Neural cell (in vitro differentiated cells): ENCODE results near the gene MLH1. TPM values are rescaled to one million over a fixed set of nuclear protein-coding genes. Genes with fewer than 3 reads are reported as not detected.

Experiments used
- H2AFZ ChIP-seq: fragments of 200-600, 300-800 bp; sonication (generic), shearing (Covaris generic); 2 replicates; pipeline ENCODE4 v1.6.0; 2014; ENCODE audit warnings: low read depth, mild to moderate bottlenecking, antibody characterized with exemption, low read length, moderate library complexity
- H3F3A ChIP-seq: fragments of 200-600 bp; shearing (Covaris generic); 2 replicates; pipeline ENCODE4 v1.6.1; 2016; ENCODE audit warnings: mild to moderate bottlenecking, moderate library complexity, mixed read lengths, antibody characterized with exemption, low read length; ENCODE audit not compliant: insufficient read depth, poor library complexity, severe bottlenecking
- H3K27ac ChIP-seq: fragments of 200-600, 300-800 bp; sonication (generic), shearing (Covaris generic); 2 replicates; pipeline ENCODE4 v1.5.1; 2014; ENCODE audit warnings: mild to moderate bottlenecking, low read length, moderate library complexity
- H3K27me3 ChIP-seq: fragments of 300-800, 200-600 bp; sonication (generic), shearing (Covaris generic); 2 replicates; pipeline ENCODE4 v1.6.0; 2014; ENCODE audit warnings: mild to moderate bottlenecking, low read depth, low read length, moderate library complexity; ENCODE audit not compliant: insufficient read depth
- H3K36me3 ChIP-seq: fragments of 300-800, 200-600 bp; sonication (generic), shearing (Covaris generic); 2 replicates; pipeline ENCODE4 v1.5.1; 2014; ENCODE audit warnings: mild to moderate bottlenecking, antibody characterized with exemption, low read length, moderate library complexity; ENCODE audit not compliant: insufficient read depth
- H3K4me2 ChIP-seq: fragments of 300-800, 200-600 bp; sonication (generic), shearing (Covaris generic); 2 replicates; pipeline ENCODE4 v1.6.0; 2014; ENCODE audit warnings: mild to moderate bottlenecking, low read length
- H3K4me3 ChIP-seq: fragments of 300-800, 200-600 bp; sonication (generic), shearing (Covaris generic); 2 replicates; pipeline ENCODE4 v1.5.1; 2014; ENCODE audit warnings: mild to moderate bottlenecking, low read length, moderate library complexity
- H3K79me2 ChIP-seq: fragments of 200-600 bp; shearing (Covaris generic); replicated peaks from 2 replicates; pipeline ENCODE4 v1.6.0; 2014; ENCODE audit warnings: mild to moderate bottlenecking, low read length, moderate library complexity; ENCODE audit not compliant: insufficient read depth
- H3K9ac ChIP-seq: fragments of 300-800, 200-600 bp; sonication (generic), shearing (Covaris generic); 2 replicates; pipeline ENCODE4 v1.6.1; 2016; ENCODE audit warnings: mild to moderate bottlenecking, low read length, mixed read lengths
- H3K9me2 ChIP-seq: fragments of 200-600 bp; shearing (Covaris generic); 2 replicates; pipeline ENCODE4 v1.6.1; 2016; ENCODE audit warnings: mild to moderate bottlenecking, low read length, mixed read lengths; ENCODE audit not compliant: insufficient read depth
- H3K9me3 ChIP-seq: fragments of 200-600, 300-800 bp; sonication (generic), shearing (Covaris generic); 2 replicates; pipeline ENCODE4 v1.6.1; 2016; ENCODE audit warnings: mild to moderate bottlenecking, mixed run types, low read length, moderate library complexity, mixed read lengths
- H4K20me1 ChIP-seq: fragments of 200-600 bp; shearing (Covaris generic); 2 replicates; pipeline ENCODE4 v1.6.1; 2016; ENCODE audit warnings: mild to moderate bottlenecking, mixed run types; ENCODE audit not compliant: insufficient read depth
- CTCF ChIP-seq: fragments of 450-650 bp; IDR thresholded peaks from 2 replicates; pipeline ENCODE4 v1.5.1; 2014; ENCODE audit warnings: antibody characterized with exemption, mild to moderate bottlenecking, moderate library complexity; ENCODE audit not compliant: poor library complexity, severe bottlenecking
- EP300 ChIP-seq: fragments of 450-650 bp; conservative IDR thresholded peaks from 2 replicates; pipeline ENCODE4 v1.6.1; 2014; ENCODE audit warnings: antibody characterized with exemption, mild to moderate bottlenecking, moderate library complexity; ENCODE audit not compliant: poor library complexity, severe bottlenecking
- EZH2 ChIP-seq: fragments of 200-600, 300-800 bp; shearing (Covaris generic), sonication (generic); IDR thresholded peaks from 2 replicates; pipeline ENCODE4 v1.6.1; 2014; ENCODE audit warnings: antibody characterized with exemption, low read length, borderline replicate concordance, mild to moderate bottlenecking; ENCODE audit not compliant: insufficient read depth, poor library complexity, severe bottlenecking
- MXI1 ChIP-seq: fragments of 450-650 bp; conservative IDR thresholded peaks from 2 replicates; pipeline ENCODE4 v1.6.1; 2014; ENCODE audit warnings: antibody characterized with exemption, mild to moderate bottlenecking; ENCODE audit not compliant: poor library complexity, severe bottlenecking
- POLR2AphosphoS5 ChIP-seq: IDR thresholded peaks from 2 replicates; pipeline ENCODE4 v1.6.1; 2012
- RAD21 ChIP-seq: fragments of 450-650 bp; conservative IDR thresholded peaks from 2 replicates; pipeline ENCODE4 v1.6.1; 2014; ENCODE audit warnings: antibody characterized with exemption, mild to moderate bottlenecking, moderate library complexity
- REST ChIP-seq: IDR thresholded peaks from 2 replicates; pipeline ENCODE4 v1.6.1; 2012; ENCODE audit warnings: borderline replicate concordance
- SMC3 ChIP-seq: fragments of 450-650 bp; conservative IDR thresholded peaks from 2 replicates; pipeline ENCODE4 v1.6.1; 2014; ENCODE audit warnings: antibody characterized with exemption, mild to moderate bottlenecking, moderate library complexity; ENCODE audit not compliant: poor library complexity
- TAF1 ChIP-seq: IDR thresholded peaks from 2 replicates; pipeline ENCODE4 v1.6.1; 2012; ENCODE audit warnings: low read depth
- polyA plus RNA-seq: library from polyadenylated mRNA; depleted of rRNA; stranded (reverse); fragments of >200 nt; gene quantifications from 2 replicates; pipeline ENCODE4 v1.2.3, GENCODE V29; 2014

The MLH1 gene
- polyA plus RNA-seq, 1 donor from 2014 or later, result 73.7 TPM

DNA sequence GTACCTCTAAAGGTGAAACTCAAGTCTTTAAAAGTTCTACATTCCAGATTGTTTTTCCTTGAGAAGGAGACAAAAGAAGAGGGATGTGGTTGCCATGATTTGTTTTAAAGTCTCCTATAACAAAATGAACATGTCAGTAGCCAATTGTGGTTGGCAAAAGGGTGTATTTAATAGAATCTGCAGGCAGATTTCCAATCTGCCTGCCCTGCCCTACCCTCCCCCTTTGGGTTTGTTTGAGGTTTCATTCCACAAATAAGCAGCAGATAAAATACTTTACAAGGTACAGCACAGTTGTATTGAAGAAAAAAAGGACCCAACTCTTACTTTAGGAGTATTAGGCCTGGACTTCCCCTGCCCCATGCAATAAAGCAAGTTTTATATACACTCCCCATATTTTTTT, 59.5 kb downstream of the MLH1 start:
- Histone ChIP-seq H4K20me1 (no peaks in the 10 kb centered on the region), H3K4me2 (no peak overlapping the region), H3F3A (no peaks in the 10 kb centered on the region), H3K9me2 (no peaks in the 10 kb centered on the region), H3K27ac (no peak overlapping the region), H3K9me3 (no peaks in the 10 kb centered on the region), H3K9ac (no peak overlapping the region), H2AFZ (no peak overlapping the region), H3K36me3 (peaks cover 13% of the 10 kb centered on the region), H3K4me3 (no peak overlapping the region), H3K79me2 (no peaks in the 10 kb centered on the region), H3K27me3 (no peaks in the 10 kb centered on the region)
- TF ChIP-seq SMC3 (no peak), RAD21 (no peak), TAF1 (no peak), MXI1 (no peak), EP300 (no peak), REST (no peak), POLR2AphosphoS5 (no peak), CTCF (no peak), EZH2 (no peak)

- Histone ChIP-seq H3K9me3 (no peaks in the 10 kb centered on the region), H3K27me3 (no peaks in the 10 kb centered on the region), H3K36me3 (peaks cover 9% of the 10 kb centered on the region), H3K27ac (no peak overlapping the region), H3K4me2 (no peak overlapping the region), H3K4me3 (no peak overlapping the region), H3F3A (no peaks in the 10 kb centered on the region), H3K9ac (no peak overlapping the region), H3K79me2 (no peaks in the 10 kb centered on the region), H4K20me1 (no peaks in the 10 kb centered on the region), H3K9me2 (no peaks in the 10 kb centered on the region), H2AFZ (no peak overlapping the region)
- TF ChIP-seq EP300, result no peak
- no peak for TF ChIP-seq SMC3
- TF ChIP-seq MXI1, result no peak
- TF ChIP-seq CTCF, result no peak
- no peak for TF ChIP-seq REST
- no peak for TF ChIP-seq RAD21
- no peak for TF ChIP-seq EZH2
- TF ChIP-seq POLR2AphosphoS5, result no peak
- no peak for TF ChIP-seq TAF1
These were observed 60.0 kb downstream of the MLH1 start for GRCh38 chr3:37053337-37053736.
